DMS114 treated with DMSO at 0.1 percent for 48 hours (cell line): ENCODE data around the gene FAF1.

Source experiments
- DNase-seq: peaks from one replicate; lab custom pipeline; 2025; ENCODE audit not compliant: unreplicated experiment; lab: John Stamatoyannopoulos, UW

The FAF1 gene

DNA sequence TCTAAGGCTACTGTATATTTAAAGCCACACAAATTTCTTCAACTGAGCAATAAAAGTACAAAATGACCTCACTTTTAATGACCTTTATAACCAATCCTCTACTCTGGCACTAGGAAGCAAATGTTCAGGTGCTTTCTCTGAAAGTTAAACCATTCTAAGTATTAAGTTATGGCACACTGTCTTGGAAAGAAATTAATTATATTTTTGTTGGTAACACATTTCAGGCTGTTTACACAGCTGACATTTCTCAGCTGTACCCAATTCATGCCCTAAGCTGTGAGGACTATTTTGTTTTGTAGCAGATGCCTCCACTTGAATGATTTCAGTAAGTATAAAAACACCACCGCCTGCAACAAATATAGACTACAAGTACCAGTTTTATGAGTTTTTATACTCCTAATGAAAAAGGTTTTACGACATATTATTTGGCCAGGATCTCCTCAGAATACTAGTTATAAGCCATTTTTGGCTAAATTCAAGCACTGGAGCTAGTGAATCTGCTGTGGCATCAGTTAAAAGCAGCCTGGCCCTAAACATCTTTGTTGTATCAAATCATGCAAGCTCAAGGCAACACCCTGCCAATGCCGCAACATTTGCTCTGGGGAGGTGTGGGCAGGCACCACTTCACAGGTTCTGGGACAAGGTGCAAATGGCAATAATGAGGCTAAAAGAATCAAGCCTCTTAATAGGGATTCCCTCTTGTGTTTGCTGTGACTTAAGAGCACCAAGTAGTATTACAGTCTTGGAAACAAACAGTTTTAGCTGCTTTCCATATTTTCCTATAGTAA, 308.4 kb downstream of the FAF1 start:
- no peak for DNase-seq

DNA sequence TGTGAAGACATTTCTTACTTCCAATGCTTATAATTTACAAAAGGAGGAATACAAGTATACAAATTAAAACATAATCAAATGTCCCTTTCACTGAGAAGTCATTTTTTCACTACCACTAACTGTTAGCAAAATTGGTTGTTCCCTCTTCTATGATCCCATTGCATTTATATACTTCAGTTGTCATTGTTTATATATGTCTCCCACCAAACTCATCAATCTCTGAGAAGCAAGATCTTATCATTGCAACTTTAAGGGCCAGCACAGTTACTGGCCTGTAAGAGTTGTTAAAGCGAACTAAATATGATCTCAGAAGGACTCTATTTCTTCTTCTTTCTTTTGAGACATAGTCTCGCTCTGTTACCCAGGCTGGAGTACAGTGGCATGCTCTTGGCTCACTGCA, 313.5 kb downstream of the FAF1 start:
- no peak for DNase-seq

DNA sequence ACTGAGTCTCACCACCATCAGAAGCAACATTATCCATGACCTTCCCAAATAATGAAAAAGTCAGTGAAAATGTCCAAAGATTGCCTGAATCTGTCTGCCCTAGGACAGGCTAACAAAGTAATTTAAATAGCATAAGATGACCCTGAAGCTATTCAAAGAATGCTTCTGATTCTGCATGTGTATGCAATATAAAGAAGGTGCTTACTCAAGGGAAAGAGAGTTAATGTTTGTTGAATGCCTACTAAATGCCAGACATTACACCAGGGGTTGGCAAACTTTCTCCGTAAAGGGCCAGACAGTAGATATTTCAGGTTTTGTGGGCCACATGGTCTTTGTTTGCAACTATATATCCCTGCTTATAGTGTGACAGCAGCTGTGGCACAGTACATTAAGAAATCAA, 314.9 kb downstream of the FAF1 start:
- DNase-seq, result no peak

DNA sequence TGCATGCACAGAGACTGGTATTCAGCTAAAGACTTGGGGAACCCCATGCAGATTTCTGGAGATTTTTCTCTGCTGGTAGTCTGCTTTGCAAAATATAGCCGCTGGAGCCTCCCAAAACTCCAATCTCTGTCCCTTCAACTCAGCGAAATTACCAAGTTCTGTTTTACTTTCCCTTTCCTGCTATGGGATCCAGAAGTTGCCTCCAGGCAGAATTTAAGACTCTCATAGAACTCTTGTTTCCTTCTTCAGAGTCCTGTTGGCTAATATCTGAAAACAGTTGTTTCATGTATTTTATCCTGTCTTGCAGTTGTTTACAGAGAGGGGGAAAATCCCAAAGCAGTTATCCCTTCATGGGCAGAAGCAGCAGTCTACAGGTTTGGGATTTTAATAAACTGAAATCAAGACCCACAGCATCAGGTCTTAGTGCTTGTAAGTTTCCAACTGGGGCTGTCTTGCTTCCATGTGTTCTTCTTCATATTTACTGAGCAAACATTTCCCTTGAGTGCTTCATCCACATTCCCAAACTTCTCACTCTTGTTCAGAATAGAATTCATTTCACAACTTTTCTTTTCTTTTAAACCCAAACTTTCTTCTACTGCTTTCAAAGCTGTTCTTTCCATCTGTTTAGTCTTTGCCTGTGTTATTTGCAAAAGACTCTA, 315.5 kb downstream of the FAF1 start:
- no peak for DNase-seq

DNA sequence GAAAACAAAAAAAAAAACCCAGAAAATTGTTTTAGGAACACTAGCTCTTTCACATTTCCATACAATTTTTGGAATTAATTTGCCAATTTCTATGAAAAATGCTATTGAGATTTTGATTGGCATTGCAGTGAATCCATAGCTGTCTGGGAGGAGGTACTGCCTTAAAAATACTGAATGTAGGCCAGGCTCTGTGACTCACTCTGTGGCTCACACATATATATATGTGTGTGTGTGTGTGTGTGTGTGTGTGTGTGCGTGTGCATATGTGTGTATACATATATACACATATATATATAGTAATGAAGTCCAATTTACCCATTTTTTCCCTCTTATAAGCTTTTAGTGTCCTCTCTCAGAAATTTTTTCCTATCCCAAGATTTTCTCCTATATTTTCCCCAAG, 322.6 kb downstream of the FAF1 start:
- DNase-seq, result no peak

DNA sequence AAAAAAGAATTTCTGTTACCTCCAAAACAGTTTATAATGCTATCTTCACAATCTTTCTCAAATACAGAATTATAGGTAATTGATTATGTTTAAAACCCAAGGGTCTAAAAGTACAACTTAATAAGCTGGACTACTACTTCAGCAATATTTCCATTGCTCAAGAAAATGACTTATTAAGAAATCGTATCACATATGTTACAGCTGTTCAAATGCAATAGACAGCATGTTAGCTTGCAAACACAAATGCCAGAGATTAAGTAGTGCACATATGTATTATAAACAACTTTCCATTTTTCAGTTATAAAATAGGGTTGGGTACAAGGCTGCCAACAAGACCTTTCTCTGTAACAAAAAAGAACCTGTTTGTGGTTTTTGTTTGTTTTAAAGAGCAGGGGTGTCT, 325.8 kb downstream of the FAF1 start:
- no peak for DNase-seq

DNA sequence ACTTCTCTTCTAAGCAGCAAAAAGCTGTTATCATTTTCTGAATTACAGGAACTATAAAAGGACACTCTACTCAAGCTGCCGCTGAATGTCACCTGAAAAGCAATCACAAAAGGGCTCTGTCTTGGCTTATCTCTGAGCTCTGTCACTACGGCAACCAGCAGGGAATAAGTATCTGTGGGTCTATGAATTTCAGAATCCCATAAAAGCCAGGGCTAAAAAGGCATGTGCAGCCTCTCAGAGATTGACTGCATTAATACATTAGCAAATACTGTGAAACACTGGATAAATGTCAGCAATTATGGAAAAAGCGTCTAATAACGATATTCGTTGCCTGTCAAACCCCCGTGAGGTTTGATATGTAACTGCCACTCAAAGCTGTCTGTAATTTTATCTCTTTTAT, 326.6 kb downstream of the FAF1 start:
- DNase-seq, result no peak

DNA sequence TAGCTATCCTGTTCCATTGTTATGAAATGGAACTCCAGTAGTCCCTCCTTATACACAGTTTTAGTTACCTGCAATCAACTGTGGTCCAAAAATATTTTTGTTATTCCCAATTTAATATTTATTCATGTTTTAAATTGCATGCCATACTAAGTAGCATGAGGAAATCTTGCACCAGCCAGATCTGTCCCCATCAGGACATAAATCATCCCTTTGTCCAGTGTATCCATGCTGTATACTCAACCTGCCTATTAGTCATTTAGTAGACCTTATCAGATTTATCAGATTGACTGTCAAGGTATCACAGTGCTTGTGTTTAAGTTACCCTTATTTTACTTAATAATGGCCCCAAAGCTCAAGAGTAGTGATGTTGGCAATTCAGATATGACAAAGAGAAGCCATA, 328.9 kb downstream of the FAF1 start:
- no peak for DNase-seq

DNA sequence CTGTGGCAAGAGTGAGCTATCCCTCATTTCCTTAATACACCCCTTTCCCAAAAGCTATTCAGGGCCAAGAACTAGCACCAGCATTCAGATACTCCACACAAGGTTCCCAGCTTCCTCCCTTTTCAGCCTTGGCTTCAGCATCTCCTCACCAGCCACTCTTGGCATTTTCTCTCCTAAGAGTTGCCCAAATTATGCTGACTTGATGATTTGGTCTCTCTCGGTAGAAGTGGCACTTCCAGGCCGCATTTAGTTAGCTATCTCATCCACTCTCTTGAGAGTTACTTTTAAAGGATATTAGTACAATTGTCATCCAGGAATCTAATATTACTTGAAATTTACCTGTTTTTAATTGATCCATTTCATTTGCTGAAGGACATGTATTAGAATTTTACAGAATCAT, 337.8 kb downstream of the FAF1 start:
- DNase-seq, result no peak

DNA sequence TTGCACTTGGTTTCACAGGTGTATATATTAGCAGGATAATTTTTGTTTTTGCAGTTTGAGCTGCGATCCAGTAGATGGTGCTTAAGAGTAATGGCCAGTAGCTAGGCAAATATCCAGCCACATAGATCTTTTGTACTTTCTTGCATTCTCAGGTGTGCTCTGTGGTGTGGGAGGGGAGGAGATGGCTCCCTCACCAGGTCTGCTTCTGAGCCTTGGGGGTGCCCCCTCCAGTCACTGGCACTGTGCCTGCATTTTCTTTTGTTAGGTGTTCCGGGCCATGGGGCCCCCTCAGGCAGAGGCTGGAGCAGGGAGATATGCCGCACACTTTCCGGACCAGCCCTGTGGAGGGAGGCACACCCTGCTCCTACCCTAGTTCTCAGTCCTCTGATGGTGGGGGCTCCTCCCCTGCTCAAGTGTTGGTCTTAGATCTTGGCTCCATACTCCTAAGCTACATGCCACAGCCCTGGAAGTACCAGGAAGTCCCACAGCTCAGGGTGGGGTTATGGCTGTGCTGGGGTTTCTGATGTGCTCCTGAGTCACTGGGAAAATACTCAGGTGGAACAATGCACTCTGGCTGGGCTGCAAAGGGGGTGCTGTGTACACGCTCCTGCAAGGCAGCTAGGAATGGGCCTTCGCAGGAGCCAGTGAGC, 339.3 kb downstream of the FAF1 start:
- no peak for DNase-seq

DNA sequence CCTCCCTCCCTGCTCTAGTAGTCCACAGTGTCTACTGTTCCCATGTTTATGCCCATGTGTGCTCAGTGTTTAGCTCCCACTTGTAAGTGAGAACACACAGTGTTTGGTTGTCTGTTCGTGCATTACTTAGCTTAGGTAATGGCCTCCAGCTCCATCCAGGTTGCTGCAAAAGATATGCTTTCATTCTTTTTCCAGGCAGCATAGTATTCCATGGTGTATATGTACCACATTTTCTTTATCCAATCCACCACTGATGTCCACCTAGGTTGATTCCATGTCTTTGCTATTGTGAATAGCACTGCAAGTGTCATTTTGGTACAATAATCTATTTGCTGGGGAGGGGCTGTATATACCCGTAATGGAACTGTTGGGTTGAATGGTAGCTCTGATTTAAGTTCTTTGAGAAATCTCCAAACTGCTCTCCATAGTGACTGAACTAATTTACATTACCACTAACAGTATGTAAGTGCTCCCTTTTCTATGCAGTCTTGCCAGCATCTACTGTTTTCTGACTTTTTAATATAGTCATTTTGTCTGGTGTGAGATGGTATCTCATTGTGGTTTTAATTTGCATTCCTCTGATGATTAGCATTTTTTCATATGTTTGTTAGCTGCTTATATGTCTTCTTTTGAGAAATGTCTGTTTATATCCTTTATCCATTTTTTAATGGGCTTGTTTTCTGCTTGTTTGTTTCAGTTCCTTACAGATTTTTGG, 344.9 kb downstream of the FAF1 start:
- DNase-seq, result no peak

DNA sequence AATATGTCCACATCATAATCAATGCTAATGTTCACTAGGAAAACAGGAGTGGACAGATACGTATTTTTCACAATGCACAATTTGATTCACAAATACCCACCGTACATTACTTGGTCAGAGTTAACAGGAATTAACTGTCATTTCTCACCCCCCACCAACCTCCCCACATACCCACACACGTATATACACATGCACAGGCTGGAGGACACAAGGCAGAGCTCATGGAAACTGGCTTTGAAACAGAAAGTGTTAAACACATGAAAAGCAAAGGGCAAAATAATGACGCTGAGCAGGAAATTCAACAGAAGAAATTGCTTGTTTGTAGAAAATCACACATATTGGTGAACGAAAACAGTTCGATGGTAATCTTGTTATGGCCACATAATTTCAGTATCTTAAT, 348.4 kb downstream of the FAF1 start:
- DNase-seq, result no peak

DNA sequence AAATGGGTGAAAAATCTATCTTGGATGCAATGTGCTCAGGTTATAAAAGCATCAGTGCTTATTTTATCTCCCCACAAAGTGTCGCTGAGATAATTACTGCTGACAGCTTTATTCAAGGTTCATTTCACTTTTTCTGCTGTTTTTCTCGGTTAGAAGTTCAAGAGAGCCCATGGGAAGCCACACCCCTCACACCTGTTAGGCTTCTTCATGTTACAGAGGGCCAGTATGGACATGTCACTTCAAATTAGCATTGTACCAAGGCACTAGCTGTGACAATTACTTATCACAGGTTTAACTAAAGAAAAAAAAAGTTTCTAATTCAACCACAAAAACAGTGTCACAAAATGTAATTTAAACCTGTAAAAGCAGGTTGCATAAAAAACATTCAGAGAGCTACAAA, 349.5 kb downstream of the FAF1 start:
- no peak for DNase-seq

DNA sequence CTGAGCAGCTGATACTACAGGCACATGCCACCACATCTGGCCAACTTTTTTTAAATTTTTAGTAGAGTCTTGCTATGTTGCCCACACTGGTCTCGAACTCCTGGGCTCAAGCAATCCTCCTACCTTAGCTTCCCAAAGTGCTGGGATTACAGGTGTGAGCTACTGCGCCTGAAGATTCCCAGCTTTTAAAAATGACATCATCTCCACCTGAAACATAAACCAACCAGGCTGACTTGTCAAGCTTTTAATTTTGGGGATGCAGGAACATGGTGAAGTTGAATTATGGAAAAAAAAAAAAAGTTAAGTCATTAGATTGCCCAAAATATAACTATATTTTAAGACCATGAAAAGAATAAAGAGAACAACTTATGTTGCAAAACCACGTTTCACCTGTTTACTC, 350.6 kb downstream of the FAF1 start:
- DNase-seq, result no peak

DNA sequence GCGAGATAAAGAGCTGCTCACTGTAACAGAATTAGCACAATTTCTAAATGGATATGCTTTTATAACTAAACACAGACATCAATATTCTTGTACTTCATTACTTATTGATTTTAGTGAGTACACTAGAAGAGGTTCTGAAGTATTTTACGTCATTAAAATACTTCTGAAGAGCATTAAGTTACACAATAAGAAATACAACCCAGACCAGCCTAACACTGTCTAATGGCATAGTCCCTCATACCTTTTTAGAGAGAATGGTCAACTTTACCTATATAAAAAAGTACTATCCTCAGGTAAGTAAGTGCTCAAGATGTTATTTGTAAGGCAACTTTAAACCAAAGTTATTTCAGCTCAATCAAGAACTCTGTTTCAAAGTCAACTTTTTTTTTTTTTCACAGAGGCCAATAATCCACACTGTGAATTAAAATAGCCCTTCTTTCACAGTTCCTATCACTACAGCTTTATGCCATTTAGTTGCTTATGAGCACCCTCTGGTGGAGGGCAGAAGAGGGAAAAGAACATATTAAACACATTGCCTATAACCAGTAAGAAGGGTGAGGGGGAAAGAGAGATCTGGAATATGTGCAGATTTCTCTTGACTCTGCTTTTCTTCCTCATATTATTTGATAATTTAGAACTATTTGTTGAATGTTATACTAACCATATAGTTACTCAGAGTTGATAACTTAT, 354.7 kb downstream of the FAF1 start:
- DNase-seq, result peak; percentile 56

DNA sequence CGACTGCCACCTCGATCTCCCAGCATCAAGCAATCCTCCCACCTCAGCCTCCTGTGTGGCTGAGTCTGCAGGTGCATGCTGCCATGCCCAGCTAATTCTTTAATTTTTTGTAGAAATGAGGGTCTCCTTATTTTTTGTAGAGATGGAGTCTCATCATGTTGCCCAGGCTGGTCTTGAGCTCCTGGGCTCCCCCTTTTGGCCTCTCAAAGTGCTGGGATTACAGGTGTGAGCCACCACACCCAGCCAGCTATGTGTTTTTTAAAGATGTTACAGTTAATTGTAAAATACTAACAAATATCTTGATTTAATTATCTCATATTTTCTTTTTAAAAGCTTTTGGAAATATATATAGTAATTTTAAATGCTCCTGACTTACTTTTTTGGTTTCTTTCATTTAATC, 355.5 kb downstream of the FAF1 start:
- no peak for DNase-seq

DNA sequence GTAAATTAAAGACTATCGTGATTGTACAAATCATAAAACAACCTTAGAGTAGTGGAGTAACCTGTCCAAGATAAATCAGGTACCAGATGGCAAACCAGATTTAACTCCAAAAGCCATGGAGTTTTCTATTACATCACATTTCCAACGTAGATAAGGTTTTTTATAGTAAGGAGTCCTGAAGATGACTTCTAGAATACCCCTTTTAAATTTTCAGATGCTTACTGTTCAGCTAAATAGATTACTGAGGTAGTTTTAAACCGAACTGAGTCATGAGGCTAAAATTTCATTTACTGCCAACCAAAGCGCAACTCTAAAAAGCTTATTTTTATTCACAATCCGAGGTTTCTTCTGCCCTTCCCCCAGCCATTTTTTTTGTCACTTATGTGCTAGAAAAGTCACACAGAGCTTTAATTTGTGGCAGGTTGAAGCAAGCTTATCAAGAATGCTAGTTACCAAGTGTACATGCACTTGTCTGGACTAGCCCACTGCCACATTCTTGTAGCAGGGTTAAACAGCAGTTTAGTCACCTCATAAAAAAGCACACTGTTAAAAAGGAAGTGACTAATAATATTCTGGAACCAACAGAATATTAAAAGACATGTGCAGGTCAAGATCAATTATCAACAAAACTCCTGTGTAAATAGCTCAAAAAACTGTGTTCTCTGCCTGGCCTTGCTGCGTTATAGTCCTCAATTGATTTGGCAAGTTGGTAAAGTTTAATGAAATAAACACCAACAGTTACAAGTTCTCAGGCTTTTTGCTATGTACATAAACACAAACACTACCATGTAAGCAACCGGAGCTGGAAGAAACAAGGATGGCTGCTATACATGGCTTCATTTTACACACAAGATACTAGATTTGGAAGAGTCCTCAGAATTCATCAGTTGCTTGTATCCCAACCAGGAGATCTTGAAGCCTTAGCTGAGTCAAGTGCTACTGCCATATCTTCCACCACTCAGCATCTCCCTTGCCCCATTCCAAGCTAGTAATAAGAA, 356.5 kb downstream of the FAF1 start:
- DNase-seq, result no peak

DNA sequence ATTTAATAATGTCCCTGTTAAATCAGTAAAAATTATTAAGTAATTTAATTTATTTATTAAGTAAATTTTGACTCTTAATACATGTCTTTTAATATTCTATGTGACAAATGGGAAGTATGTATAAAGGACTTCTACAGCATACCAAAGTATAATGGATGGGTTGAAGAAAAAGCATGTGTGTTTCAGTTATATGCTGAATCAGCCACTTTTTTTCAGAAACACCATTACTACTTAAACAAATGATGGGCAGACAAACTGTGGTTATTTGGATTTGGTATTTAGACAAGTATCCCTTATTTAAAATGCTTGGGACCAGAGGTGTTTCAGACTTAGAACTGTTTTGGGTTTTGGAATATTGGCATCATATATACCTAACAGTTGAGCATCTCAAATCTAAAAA, 360.5 kb downstream of the FAF1 start:
- no peak for DNase-seq

DNA sequence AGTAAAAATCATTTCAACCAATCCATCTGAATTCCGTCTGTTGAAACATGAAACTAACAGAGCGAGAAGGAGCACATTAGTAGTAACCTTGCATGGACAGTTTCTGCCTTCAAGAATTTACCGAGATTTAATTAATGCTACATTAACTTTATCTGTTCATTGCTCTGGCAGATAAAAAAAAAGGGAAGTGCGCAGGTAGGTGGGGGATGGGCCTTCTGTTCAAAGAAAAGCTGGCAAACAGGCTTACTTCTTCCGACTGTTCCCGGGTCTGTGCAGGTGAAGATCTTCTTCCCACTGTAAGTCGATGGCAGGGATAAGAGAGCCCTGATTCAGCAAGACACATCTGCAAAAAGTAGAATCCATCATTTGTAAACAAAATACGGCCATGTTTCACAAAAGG, 364.2 kb downstream of the FAF1 start:
- no peak for DNase-seq

DNA sequence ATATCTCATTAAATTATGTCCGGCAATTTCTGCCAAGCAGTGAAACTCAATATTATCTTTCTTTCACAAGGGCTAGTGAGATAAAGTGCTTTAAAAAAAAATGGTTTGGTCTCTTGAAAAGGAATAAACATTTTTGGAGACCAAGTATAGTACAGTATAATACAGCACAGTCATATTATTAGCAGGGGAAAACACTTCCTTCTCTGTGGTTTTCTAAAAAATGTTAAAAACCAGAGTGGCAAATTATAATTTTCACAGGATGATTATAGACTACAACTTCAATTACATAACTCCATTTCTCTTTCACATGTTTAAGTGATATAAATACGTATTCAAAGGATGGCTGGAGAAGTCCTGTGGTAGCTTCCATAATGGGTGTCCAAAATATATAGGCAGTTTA, 366.6 kb downstream of the FAF1 start:
- DNase-seq, result no peak
